Colon (tissue), 2 donors: Measurements from ENCODE around the gene SCFD1.
A peak's percentile ranks its signal among the peaks of the same experiment; 100 is the strongest.
"Not testable (repeated sequence)": the region's sequence is repeated elsewhere in the genome, so short reads cannot be mapped to it uniquely, and the experiment has no call there.

Source experiments
- FAIRE-seq: peaks from 2 replicates; lab custom pipeline; 2012; peaks lifted over from hg19 to GRCh38; lab: Jason Lieb, UNC
- donor health status: control.
- donor health status: control.

SCFD1 gene

GRCh38 chr14:30621940-30622830 is at the start of gene SCFD1:
Gene SCFD1, plus strand, starts transcription at chr14:30622319. Its CDS starts 20 bp downstream, at chr14:30622339.
- FAIRE-seq: no peak

GRCh38 chr14:30572771-30573170 is 49.3 kb upstream of the SCFD1 start:
- FAIRE-seq: no peak

GRCh38 chr14:30573226-30573814 is 48.8 kb upstream of the SCFD1 start:
- FAIRE-seq: no peak

GRCh38 chr14:30573966-30574365 is 48.2 kb upstream of the SCFD1 start:
- FAIRE-seq: no peak

- not testable (repeated sequence) for FAIRE-seq
Measured at GRCh38 chr14:30574777-30575176, 47.3 kb upstream of the SCFD1 start.

GRCh38 chr14:30576333-30576732 is 45.8 kb upstream of the SCFD1 start:
- FAIRE-seq: not testable (repeated sequence)

- no peak for FAIRE-seq
Measured at GRCh38 chr14:30580616-30581282, 41.4 kb upstream of the SCFD1 start.

GRCh38 chr14:30581283-30581625 is 40.9 kb upstream of the SCFD1 start:
- FAIRE-seq: no peak

GRCh38 chr14:30582376-30582775 is 39.7 kb upstream of the SCFD1 start:
- FAIRE-seq: no peak

GRCh38 chr14:30584058-30584630 is 38.0 kb upstream of the SCFD1 start:
- no peak for FAIRE-seq

- no peak for FAIRE-seq
Measured at GRCh38 chr14:30585204-30585603, 36.9 kb upstream of the SCFD1 start.

GRCh38 chr14:30587141-30587540 is 35.0 kb upstream of the SCFD1 start:
- FAIRE-seq: no peak

- no peak for FAIRE-seq
Measured at GRCh38 chr14:30588873-30589272, 33.2 kb upstream of the SCFD1 start.

GRCh38 chr14:30596935-30597334 is 25.2 kb upstream of the SCFD1 start:
- FAIRE-seq: no peak

GRCh38 chr14:30597504-30597903 is 24.6 kb upstream of the SCFD1 start:
- FAIRE-seq: peak; percentile 51

GRCh38 chr14:30600922-30601918 is 20.9 kb upstream of the SCFD1 start:
- no peak for FAIRE-seq

GRCh38 chr14:30603402-30603801 is 18.7 kb upstream of the SCFD1 start:
- no peak for FAIRE-seq

GRCh38 chr14:30604696-30605095 is 17.4 kb upstream of the SCFD1 start:
- not testable (repeated sequence) for FAIRE-seq

GRCh38 chr14:30607156-30607780 is 14.9 kb upstream of the SCFD1 start:
- no peak for FAIRE-seq

- FAIRE-seq: no peak
Measured at GRCh38 chr14:30608533-30609006, 13.5 kb upstream of the SCFD1 start.
